ENCODE data around the gene ANKMY1. TPM values are rescaled to one million over a fixed set of nuclear protein-coding genes. Genes with fewer than 3 reads are reported as not detected.

Gene ANKMY1
- total RNA-seq, 1 experiment from 2014 or later = 85.7 TPM

DNA sequence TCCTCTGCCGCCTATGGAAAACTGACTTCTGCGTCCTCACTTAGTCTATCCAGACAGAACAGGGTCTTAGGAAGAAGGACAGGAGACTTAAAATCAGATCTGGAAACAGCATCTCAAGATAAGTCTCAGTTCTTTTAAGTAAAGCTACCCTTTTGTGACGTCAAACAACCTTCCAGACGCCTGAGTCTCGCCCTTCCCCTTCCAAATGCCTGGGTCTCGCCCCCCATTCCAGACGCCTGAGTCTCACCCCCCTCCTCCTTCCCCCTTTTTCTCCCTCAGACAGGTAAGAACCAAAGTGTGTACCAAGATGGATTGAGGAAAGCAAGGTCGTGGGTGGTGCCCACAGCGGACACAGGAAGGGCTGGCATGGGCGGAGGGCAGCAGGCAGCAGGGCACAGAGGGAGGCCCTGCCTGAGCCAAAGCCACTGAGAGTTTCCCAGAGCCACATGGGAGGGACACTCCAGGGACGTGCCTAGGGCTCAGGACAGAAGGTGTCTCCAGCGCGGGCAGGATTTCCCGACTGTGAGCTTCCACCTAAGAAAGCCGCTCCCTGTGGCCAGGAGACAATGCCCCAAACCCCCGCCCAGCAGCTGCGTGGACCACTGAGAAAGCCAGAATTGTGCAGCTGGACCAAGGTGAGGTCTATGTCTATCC, 51.3 kb downstream of the ANKMY1 start:
- no peak for DNase-seq
- Histone ChIP-seq H3K27me3 (ENCODE audit: insufficient read depth, low read depth) (no peaks in the 10 kb centered on the region), H3K36me3 (ENCODE audit: low read depth) (peaks cover 6% of the 10 kb centered on the region), H3K4me3 (no peak overlapping the region), H2AFZ (no peak overlapping the region), H3K4me2 (no peak overlapping the region), H3K4me1 (replicated peaks; ENCODE audit: insufficient read depth) (no peaks in the 10 kb centered on the region), H3F3A (ENCODE audit: insufficient read depth, low read depth) (no peaks in the 10 kb centered on the region), H3K79me2 (ENCODE audit: low read depth) (no peaks in the 10 kb centered on the region), H3K27ac (no peak overlapping the region), H4K20me1 (ENCODE audit: insufficient read depth) (0 out of 2 replicates have a peak, but pooled peaks cover 3% of the 10 kb centered on the region), H3K9me3 (ENCODE audit: insufficient read depth, low read depth) (no peaks in the 10 kb centered on the region), H3K9me2 (ENCODE audit: insufficient read depth) (no peaks in the 10 kb centered on the region)
- BruUV-seq (replicated peaks) = no TSS peak
- TF ChIP-seq EZH2 (IDR thresholded peaks at IDR 0.05; ENCODE audit: low read depth) = no peak
- TF ChIP-seq, protein P1, sequence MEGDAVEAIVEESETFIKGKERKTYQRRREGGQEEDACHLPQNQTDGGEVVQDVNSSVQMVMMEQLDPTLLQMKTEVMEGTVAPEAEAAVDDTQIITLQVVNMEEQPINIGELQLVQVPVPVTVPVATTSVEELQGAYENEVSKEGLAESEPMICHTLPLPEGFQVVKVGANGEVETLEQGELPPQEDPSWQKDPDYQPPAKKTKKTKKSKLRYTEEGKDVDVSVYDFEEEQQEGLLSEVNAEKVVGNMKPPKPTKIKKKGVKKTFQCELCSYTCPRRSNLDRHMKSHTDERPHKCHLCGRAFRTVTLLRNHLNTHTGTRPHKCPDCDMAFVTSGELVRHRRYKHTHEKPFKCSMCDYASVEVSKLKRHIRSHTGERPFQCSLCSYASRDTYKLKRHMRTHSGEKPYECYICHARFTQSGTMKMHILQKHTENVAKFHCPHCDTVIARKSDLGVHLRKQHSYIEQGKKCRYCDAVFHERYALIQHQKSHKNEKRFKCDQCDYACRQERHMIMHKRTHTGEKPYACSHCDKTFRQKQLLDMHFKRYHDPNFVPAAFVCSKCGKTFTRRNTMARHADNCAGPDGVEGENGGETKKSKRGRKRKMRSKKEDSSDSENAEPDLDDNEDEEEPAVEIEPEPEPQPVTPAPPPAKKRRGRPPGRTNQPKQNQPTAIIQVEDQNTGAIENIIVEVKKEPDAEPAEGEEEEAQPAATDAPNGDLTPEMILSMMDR (conservative IDR thresholded peaks at IDR 0.05) = no peak
- CTCF ChIA-PET = no interaction called here
- POLR2A ChIA-PET (ENCODE audit: unreplicated experiment) = interaction anchor here (0.6 kb wide), 1 partner anchor 98 kb away, joined by 4 read pairs; no protein-coding TSS in a partner anchor
- intact Hi-C loops (cut with micrococcal nuclease; ENCODE audit: unreplicated experiment) = no loop called here

DNA sequence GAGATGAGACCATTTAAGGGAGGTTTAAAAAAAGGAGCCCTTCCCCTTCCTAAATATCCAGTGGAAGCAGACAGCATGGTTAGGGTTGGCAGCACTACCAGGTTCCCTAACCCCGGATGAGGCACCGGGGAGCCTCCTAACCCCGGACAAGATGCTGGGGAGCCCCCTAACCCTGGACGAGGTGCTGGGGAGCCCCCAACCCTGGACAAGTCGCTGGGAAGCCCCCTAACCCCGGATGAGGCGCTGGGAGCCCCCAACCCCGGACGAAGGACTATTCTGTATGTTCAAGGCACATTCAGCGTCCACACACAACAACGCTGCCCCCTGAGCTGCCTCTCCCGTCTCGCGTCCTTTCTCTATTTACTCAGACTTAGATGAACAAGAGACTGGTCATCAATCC, 51.9 kb downstream of the ANKMY1 start:
- no peaks in the 10 kb centered on the region for H3K9me3 ChIP-seq (ENCODE audit: insufficient read depth, low read depth)
- no peaks in the 10 kb centered on the region for H3K79me2 ChIP-seq (ENCODE audit: low read depth)
- DNase-seq = no peak
- TF ChIP-seq, protein P1 (conservative IDR thresholded peaks at IDR 0.05) = no peak
- TF ChIP-seq EZH2 (IDR thresholded peaks at IDR 0.05; ENCODE audit: low read depth) = no peak
- H3K27me3 ChIP-seq (ENCODE audit: insufficient read depth, low read depth) = no peaks in the 10 kb centered on the region
- H3K4me2 ChIP-seq = no peak overlapping the region
- no peak overlapping the region for H2AFZ ChIP-seq
- H3K4me3 ChIP-seq = no peak overlapping the region
- H3F3A ChIP-seq (ENCODE audit: insufficient read depth, low read depth) = no peaks in the 10 kb centered on the region
- POLR2A ChIA-PET (ENCODE audit: unreplicated experiment) = no interaction called here
- intact Hi-C loops (cut with micrococcal nuclease; ENCODE audit: unreplicated experiment) = no loop called here
- H3K4me1 ChIP-seq (replicated peaks; ENCODE audit: insufficient read depth) = no peaks in the 10 kb centered on the region
- peaks cover under 1% of the 10 kb centered on the region for H3K36me3 ChIP-seq (ENCODE audit: low read depth)
- H3K9me2 ChIP-seq (ENCODE audit: insufficient read depth) = no peaks in the 10 kb centered on the region
- CTCF ChIA-PET = no interaction called here
- H4K20me1 ChIP-seq (ENCODE audit: insufficient read depth) = 0 out of 2 replicates have a peak, but pooled peaks cover 6% of the 10 kb centered on the region
- no peak overlapping the region for H3K27ac ChIP-seq
- no TSS peak for BruUV-seq (replicated peaks)

DNA sequence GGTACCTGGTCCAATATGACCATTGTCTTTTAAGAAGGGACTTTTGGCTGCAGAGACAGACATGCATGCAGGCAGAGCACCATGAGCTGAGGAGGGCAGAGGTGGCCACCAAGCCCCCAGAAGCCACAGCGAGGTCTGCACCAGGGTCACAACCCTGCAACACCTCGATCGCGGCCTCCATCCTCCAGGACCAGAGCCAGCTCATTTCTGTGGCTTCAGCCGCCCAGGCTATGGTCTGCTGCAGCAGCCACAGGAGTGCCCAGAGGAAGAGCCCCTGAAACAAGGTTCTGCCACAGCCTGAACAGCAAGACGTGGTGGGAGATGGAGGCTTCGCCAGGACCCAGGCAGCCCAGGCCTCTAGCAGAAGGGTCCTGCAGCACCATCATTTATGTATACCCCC, 53.9 kb downstream of the ANKMY1 start:
- ChIA-PET POLR2A (ENCODE audit: unreplicated experiment) (no interaction called here), CTCF (no interaction called here)
- Histone ChIP-seq H3K4me3 (no peak overlapping the region), H3K9me3 (ENCODE audit: insufficient read depth, low read depth) (no peaks in the 10 kb centered on the region), H3K36me3 (ENCODE audit: low read depth) (peaks cover 2% of the 10 kb centered on the region; the same call in 1 of the 2 replicates), H3K9me2 (ENCODE audit: insufficient read depth) (no peaks in the 10 kb centered on the region), H3F3A (ENCODE audit: insufficient read depth, low read depth) (no peaks in the 10 kb centered on the region), H3K79me2 (ENCODE audit: low read depth) (no peaks in the 10 kb centered on the region), H3K27ac (no peak overlapping the region), H3K4me2 (no peak overlapping the region), H4K20me1 (ENCODE audit: insufficient read depth) (0 out of 2 replicates have a peak, but pooled peaks cover 6% of the 10 kb centered on the region), H3K4me1 (replicated peaks; ENCODE audit: insufficient read depth) (no peaks in the 10 kb centered on the region), H3K27me3 (ENCODE audit: insufficient read depth, low read depth) (no peaks in the 10 kb centered on the region), H2AFZ (no peak overlapping the region)
- intact Hi-C loops (cut with micrococcal nuclease; ENCODE audit: unreplicated experiment) = no loop called here
- no TSS peak for BruUV-seq (replicated peaks)
- TF ChIP-seq EZH2 (IDR thresholded peaks at IDR 0.05; ENCODE audit: low read depth) = no peak
- TF ChIP-seq, protein P1 (conservative IDR thresholded peaks at IDR 0.05) = no peak
- DNase-seq = no peak
